T1000 (cell line): ENCODE measurements around the gene TDRD12.

Source experiments
- DNase-seq: peaks from one replicate; lab custom pipeline; 2025; ENCODE audit warnings: mixed read lengths; lab: John Stamatoyannopoulos, UW

The TDRD12 gene

GRCh38 chr19:32810452-32810851 is 90.9 kb downstream of the TDRD12 start:
- DNase-seq: no peak

DNA sequence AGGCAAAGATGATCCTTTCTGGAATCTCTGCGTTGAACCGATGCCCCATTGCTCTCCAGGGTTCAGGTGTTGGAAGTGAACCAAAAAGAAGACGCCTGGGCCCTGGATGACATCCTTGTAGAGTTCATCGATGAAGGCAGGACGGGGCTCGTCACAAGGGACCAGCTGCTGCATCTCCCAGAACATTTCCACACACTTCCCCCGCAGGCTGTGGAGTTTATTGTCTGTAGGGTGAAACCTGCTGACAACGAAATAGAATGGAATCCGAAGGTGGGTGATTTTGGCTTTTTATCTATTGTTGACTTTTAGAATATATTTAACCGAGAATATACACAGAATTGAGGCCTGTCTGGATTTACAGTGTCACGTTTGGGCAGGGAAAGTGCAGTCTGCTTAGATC is 91.6 kb downstream of the TDRD12 start:
- DNase-seq: no peak

GRCh38 chr19:32812036-32812435 is 92.5 kb downstream of the TDRD12 start:
- DNase-seq: no peak

DNA sequence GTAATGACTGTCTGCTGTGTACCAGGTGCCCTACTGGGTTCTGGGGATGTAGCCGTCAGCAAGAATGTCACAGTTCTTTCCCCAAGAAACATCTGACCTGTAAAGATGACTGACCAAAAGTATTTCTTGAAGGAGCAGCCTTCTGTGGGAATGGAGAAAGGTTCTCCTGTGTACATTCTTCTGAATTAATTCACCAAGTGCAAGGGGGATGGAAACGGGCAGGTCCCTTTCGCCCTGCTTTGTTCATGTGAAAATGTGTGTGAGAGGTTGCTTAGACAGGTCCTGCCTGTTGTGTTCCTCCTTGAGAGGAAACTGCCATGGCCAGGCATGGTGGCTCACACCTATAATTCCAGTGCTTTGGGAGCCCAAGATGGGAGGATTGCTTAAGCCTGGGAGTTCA is 93.0 kb downstream of the TDRD12 start:
- DNase-seq: no peak

DNA sequence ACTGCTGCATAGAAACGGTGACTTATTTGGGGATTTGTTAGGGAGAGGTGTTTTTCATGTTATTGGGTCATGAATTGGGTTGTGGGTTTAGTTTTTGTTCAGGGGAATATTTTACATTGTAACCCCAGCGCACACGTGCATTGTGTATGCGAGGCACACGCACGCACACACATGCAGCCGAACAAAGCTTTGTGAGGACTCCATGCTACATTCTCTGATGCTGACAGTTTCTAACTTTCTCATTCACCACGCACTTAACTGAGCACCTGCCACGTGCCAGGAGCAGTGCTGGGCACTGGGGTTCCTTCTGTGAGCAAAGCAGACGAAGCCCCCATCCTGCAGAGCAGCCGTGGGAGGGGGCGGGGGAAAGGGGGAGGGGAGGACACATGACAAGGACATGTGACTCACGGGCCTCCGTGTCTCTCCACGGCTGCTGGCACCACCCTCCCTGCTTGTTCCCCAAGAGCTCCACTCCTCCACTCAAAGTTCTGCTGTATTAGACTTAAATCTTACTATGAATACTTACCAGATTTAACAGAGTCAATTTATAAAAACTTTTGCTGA is 94.4 kb downstream of the TDRD12 start:
- no peak for DNase-seq

DNA sequence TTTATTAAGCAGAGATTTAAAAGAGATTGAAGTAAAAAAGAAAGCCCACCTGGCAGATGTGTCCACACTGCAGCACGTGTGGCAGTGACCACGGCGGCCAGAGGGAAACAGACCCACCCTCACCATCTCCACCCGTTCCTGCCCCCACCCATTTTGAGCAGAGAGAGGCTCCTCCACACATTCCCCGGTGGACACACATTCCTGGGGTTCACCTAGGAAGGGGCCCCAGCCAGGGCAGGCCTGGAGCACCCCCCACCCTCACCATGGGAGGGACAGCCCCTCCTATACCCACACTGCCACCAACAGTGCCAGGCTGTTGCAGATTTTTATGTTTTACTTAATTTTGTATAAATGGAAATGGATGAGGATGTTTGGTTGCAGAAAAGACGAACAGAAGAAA is 95.1 kb downstream of the TDRD12 start:
- DNase-seq: no peak

DNA sequence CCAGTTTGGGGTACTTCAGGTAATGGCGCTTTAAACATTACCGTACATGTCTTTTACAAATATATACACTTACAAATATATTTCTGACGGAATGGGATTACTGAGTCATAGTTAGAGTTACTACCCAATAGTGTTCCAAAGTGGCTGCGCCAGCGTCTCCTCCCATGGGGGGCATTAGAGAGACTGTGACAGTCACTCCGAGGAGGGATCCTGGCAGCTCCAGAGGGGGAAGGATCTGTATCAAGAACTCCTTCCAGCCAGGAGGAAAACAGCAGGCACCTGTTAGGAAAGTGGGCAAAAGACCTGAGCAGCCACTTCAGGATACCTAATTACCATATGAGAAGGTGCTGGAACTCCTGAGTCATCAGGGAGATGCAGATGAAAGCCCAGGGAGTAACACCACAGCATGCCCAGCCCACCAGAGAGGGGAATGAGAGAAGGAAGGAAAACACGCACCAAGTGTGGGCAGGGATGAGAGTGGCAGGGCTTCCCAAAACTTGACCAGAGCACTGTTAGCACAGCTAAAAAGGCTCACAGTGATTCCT is 97.1 kb downstream of the TDRD12 start:
- DNase-seq: no peak

DNA sequence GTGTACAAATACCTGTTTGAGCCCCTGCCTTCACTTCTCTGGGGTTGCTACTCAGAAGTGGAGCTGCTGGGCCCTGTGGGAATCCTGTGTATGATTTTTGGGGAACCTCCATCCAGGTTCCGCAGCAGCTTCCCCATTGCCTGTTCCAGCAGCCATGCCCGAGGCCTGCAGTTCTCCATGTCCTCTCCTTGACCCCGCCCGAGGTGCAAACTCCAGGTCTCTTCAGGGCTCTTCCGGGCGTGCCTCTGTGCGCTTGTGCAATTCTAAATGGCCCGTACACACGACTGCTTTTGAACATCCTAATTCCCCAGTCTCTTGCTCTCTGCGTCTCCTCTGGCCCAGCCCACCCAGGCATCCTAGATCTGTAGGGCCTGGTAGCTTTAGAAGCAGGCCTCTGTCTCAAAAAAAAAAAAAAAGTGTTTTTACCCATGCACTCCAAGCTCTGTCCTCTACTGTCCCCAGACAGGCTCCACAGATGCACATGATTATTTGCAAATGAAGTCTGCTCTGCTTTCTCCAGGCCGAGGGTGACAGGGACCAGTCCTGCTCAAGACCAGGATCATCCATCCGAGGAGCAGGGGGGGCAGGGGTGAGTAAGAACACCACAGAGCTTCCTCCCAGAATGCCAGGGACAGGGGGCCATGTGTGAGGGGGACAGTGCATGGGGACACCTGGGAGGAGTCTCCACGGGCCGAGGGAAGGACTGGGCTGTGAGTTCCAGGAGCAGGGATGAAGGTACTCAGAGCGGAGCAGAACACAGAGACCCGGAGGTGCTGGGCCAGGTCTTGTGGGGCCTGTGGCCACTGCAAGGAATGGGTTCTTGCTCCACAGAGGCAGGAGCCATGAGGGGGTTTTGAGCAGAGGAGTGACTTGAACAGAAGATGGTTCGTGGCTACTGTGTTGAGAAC is 98.3 kb downstream of the TDRD12 start:
- no peak for DNase-seq

- DNase-seq: no peak
Observed at GRCh38 chr19:32818536-32818935, 99.0 kb downstream of the TDRD12 start.

- no peak for DNase-seq
Observed at GRCh38 chr19:32819419-32820400, 100.1 kb downstream of the TDRD12 start.

DNA sequence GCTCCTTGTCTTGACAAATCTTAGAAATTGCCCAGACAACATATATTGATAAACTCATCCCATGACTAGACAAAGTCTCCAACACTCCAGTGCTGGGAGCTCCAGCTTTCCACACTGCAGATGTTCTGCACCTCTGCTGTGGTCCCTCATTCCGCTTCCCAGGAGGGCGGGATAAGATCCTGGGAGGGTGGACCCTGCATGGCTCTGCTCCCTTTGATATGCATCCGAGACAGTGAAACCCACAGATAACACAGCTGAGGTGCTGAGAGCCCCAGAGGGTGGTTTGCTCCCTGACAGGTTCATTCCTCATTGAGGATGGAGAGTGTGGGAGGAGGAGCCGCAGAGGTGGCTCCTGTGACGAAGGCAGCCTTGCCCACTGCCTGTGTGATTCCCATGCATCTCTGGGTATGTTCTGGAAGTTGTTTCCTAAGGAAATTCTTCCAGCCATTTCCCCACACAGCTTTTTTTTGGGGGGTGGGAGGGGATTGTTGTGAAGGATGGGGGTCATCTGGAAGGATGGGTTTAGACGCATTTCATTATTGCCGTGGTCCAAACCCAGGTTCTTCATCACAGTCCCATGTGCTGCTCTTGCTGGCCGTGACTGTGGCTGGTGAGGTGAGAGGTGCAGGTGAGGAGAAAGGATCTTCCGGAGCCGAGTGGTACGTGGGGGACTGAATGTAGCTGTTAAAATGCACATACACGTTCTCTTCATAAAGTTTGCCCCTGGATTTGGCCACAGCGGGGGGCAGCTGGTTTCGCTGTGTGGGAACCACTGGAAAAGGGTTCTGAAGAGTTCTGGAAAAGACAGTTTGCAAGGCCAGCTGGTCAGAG is 103.6 kb downstream of the TDRD12 start:
- DNase-seq: no peak

DNA sequence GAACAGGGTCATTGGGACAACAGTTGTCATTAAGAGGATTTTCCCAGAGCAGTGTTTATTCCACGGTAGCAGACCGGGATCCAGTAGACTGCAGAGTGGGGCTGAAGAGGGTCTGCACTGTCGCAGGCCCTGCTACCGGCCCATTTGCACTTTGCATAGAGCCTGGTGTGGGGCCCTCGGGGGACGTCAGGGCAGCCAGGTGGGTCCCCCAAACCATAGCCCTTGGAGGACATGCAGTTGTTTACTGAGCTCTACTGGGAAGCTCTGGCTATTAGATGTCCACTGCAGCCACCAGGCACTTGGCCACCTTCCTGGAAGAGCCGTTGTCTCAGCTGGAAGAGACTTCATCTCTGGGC is 104.2 kb downstream of the TDRD12 start:
- DNase-seq: no peak

- DNase-seq: no peak
Observed at GRCh38 chr19:32824191-32824751, 104.7 kb downstream of the TDRD12 start.

GRCh38 chr19:32824916-32825608 is 105.5 kb downstream of the TDRD12 start:
- no peak for DNase-seq

- DNase-seq: no peak
Observed at GRCh38 chr19:32828139-32828538, 108.6 kb downstream of the TDRD12 start.

GRCh38 chr19:32828643-32829344 is 109.2 kb downstream of the TDRD12 start:
- DNase-seq: no peak

GRCh38 chr19:32829345-32829896 is 109.9 kb downstream of the TDRD12 start:
- DNase-seq: no peak

DNA sequence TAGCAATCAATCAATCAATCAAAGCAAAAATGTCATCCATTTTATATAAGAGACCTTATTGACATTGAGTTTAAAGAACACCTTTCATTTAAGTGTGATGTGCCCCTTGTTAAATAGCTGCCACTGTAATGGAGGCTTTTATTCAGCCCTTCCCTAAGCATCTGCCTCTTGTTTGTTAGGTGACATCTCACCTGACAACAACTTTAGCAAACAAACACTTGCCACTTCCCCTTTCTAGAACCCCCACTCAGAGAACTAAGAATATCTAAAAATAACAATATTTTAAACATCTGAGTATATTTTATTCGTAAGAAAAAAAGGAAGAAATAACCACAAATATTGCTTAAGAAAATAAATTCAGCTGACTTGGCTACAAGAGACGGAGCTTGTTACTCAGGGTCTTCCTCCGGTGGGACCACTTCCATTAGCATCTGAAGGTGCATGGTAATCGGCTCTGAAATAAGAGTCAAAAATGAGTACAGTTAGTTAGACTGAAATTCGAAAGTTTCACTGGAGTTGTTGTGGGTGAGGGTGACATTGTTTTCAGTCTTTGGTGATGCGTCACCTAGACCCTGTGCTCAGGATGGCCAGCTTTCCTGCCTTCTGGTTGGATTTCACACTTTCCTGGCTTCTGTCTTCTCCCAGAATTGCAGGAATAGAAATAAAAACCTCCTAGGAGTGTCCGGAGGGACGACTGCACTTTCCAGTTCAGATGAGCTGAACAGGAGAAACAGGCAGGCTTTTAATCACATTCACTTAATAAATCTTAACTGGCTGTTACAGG is 110.9 kb downstream of the TDRD12 start:
- DNase-seq: peak; percentile 25

GRCh38 chr19:32831611-32832010 is 112.0 kb downstream of the TDRD12 start:
- DNase-seq: no peak
